K562 (cell line): ENCODE data around the gene ERN1. TPM values are rescaled to one million over a fixed set of nuclear protein-coding genes. Genes with fewer than 3 reads are reported as not detected.

ENCODE experiments used
- ATF7 ChIP-seq: fragments of 450-650 bp; IDR thresholded peaks from 2 replicates; pipeline ENCODE4 v1.7.1; 2014; ENCODE audit warnings: mild to moderate bottlenecking, moderate library complexity
- BCOR ChIP-seq: fragments of 450-650 bp; IDR thresholded peaks from 2 replicates; pipeline ENCODE4 v1.6.1; 2016
- DMBX1 ChIP-seq: fragments of 250-450 bp; sonication (Bioruptor Pico); IDR thresholded peaks from 2 replicates; pipeline ENCODE4 v1.8.0; 2022; ENCODE audit warnings: inconsistent platforms, mild to moderate bottlenecking, moderate library complexity, borderline replicate concordance
- HDAC2 ChIP-seq: fragments of 450-650 bp; IDR thresholded peaks from 2 replicates; pipeline ENCODE4 v1.6.1; 2016; ENCODE audit warnings: mild to moderate bottlenecking
- MBD1 ChIP-seq: fragments of 250-450 bp; sonication (Bioruptor Pico); IDR thresholded peaks from 2 replicates; pipeline ENCODE4 v1.8.0; 2022; ENCODE audit warnings: inconsistent platforms
- MTA1 ChIP-seq: fragments of 450-650 bp; IDR thresholded peaks from 2 replicates; pipeline ENCODE4 v1.6.1; 2017; ENCODE audit warnings: borderline replicate concordance
- NELFE ChIP-seq: IDR thresholded peaks from 2 replicates; pipeline ENCODE4 v1.6.1; 2011; ENCODE audit warnings: mild to moderate bottlenecking; ENCODE audit not compliant: insufficient read depth, insufficient read length
- NEUROD1 ChIP-seq: fragments of 150-350 bp; IDR thresholded peaks from 2 replicates; pipeline ENCODE4 v1.6.1; 2014; ENCODE audit warnings: borderline replicate concordance, low read length, low read depth; ENCODE audit not compliant: partially characterized antibody
- POLR2AphosphoS5 ChIP-seq: IDR thresholded peaks from 2 replicates; pipeline ENCODE4 v1.6.1; 2011; ENCODE audit warnings: mild to moderate bottlenecking, low read depth, low read length, moderate library complexity; ENCODE audit not compliant: control insufficient read depth, insufficient read depth
- RNF2 ChIP-seq: sonication (generic); IDR thresholded peaks from 2 replicates; pipeline ENCODE4 v1.6.1; 2016
- SIN3B ChIP-seq: fragments of 450-650 bp; IDR thresholded peaks from 2 replicates; pipeline ENCODE4 v1.6.1; 2017; ENCODE audit warnings: low read depth, mild to moderate bottlenecking, moderate library complexity
- SUPT5H ChIP-seq: fragments of 450-650 bp; IDR thresholded peaks from 2 replicates; pipeline ENCODE4 v1.6.1; 2016
- TBL1XR1 ChIP-seq, 2 experiments: IDR thresholded peaks; 2 replicates each; pipeline ENCODE4 v1.6.1; 2012; ENCODE audit warnings: improper control_type of control experiment in 2 of 2, low read length in 2 of 2, mild to moderate bottlenecking in 1 of 2
- TRIM25 ChIP-seq: fragments of 450-650 bp; IDR thresholded peaks from 2 replicates; pipeline ENCODE4 v1.7.0; 2016; ENCODE audit warnings: borderline replicate concordance
- VEZF1 ChIP-seq: fragments of 200-800 bp; sonication (Bioruptor generic); IDR thresholded peaks from 2 replicates; pipeline ENCODE4 v1.6.1; 2017; ENCODE audit warnings: missing genetic modification characterization, missing compliant biosample characterization
- ZBED1 ChIP-seq: IDR thresholded peaks from 2 replicates; pipeline ENCODE4 v1.6.1; 2014
- ZNF282 ChIP-seq: sonication (generic); formaldehyde crosslinking; IDR thresholded peaks from 2 replicates; pipeline ENCODE4 v1.8.1; 2023; ENCODE audit warnings: missing genetic modification reagents
- ZNF398 ChIP-seq: fragments of 250-450 bp; sonication (Bioruptor Pico); IDR thresholded peaks from 2 replicates; pipeline ENCODE4 v1.8.0; 2021; ENCODE audit warnings: moderate library complexity, mild to moderate bottlenecking, inconsistent platforms
- ZNF584 ChIP-seq: fragments of 200-800 bp; sonication (Bioruptor generic); IDR thresholded peaks from 2 replicates; pipeline ENCODE4 v1.6.1; 2016; ENCODE audit warnings: low read depth, mild to moderate bottlenecking, missing genetic modification characterization, missing compliant biosample characterization
- ZNF695 ChIP-seq: fragments of 450-650 bp; formaldehyde crosslinking; IDR thresholded peaks from 2 replicates; pipeline ENCODE4 v1.4.0; 2020; ENCODE audit warnings: mild to moderate bottlenecking, moderate library complexity
- ZNF740 ChIP-seq, 3 experiments: fragments of 200-800 bp in 1 of 3; sonication (Bioruptor generic) in 1 of 3; sonication (generic) in 1 of 3; formaldehyde crosslinking in 1 of 3; IDR thresholded peaks; 2 replicates each; pipeline versions ENCODE4 v1.6.1 to v1.8.0; 2016 to 2022; ENCODE audit warnings: mild to moderate bottlenecking in 2 of 3, missing compliant biosample characterization in 2 of 3, missing genetic modification characterization in 2 of 3, missing genetic modification reagents in 1 of 3
- polyA plus RNA-seq, 8 experiments: library from polyadenylated mRNA; depleted of rRNA in 4 of 8; stranded (reverse) in 5 of 8; unstranded in 3 of 8; fragments of >200 nt; fragmentation: Nextera tagmentation in 2 of 8; fragmentation: Illumina TruSeq in 1 of 8; extraction: Ambion mirVana in 2 of 8; extraction: Trizol in 1 of 8; gene quantifications; 2 replicates each; pipeline versions ENCODE4 v1.2.1 to v1.2.3, GENCODE V29; 2011 to 2014; ENCODE audit warnings: inconsistent platforms in 1 of 8, missing spikeins in 1 of 8
- total RNA-seq, 7 experiments: library from RNA; depleted of rRNA in 6 of 7; stranded (reverse); fragments of >200 nt in 6 of 7; fragmentation: Illumina TruSeq in 2 of 7; extraction: Trizol in 2 of 7; gene quantifications; 2 replicates each; pipeline versions ENCODE4 v1.2.1 to v1.2.3, GENCODE V29; 2011 to 2021; ENCODE audit warnings: low replicate concordance in 1 of 7

Gene ERN1
- total and polyA plus RNA-seq, 9 of the 15 experiments (the other 6 are each of a cell fraction or from before 2014, with no cell fraction given): 2.1 to 22.5 (median 7.3) TPM

GRCh38 chr17:64145751-64146417 is 15.9 kb upstream of the ERN1 start (continued):
- TF ChIP-seq POLR2AphosphoS5 (peak; percentile 99), ZNF282 (no peak), NEUROD1 (peak; percentile 83), MTA1 (0 out of 2 replicates have a peak, but pooled peaks have one; percentile 57), VEZF1 (CRISPR knock-in tag) (peak; percentile 64), NELFE (peak; percentile 91), ZNF398 (CRISPR knock-in tag) (no peak), TRIM25 (no peak), SIN3B (no peak), BCOR (peak; percentile 72; the same call in 1 of the 2 replicates), ZBED1 (peak; percentile 81; the same call in 1 of the 2 replicates), ZNF740 (CRISPR knock-in tag; IDR thresholded peaks at IDR 0.05) (no peak; the same call in 1 of the 2 replicates), ZNF740 (tag; IDR thresholded peaks at IDR 0.05) (no peak), ZNF695 (CRISPR knock-in tag) (0 out of 2 replicates have a peak, but pooled peaks have one; percentile 33), MBD1 (CRISPR knock-in tag) (no peak), ATF7 (peak; percentile 93), HDAC2 (no peak), ZNF584 (no peak), SUPT5H (peak; percentile 99), TBL1XR1 (IDR thresholded peaks at IDR 0.05; ENCODE audit: low read length in 2 of 2) (peak in 1 of 2 experiments; percentile 87; a peak in 3 of 4 replicates), DMBX1 (CRISPR knock-in tag) (no peak), RNF2 (peak; percentile 22; the same call in 1 of the 2 replicates)
